Measurements from ENCODE around the gene DHX36. TPM values are rescaled to one million over a fixed set of nuclear protein-coding genes. Genes with fewer than 3 reads are reported as not detected.

The DHX36 gene
- total RNA-seq, 1 donor from 2014 or later = 58.4 TPM

DNA sequence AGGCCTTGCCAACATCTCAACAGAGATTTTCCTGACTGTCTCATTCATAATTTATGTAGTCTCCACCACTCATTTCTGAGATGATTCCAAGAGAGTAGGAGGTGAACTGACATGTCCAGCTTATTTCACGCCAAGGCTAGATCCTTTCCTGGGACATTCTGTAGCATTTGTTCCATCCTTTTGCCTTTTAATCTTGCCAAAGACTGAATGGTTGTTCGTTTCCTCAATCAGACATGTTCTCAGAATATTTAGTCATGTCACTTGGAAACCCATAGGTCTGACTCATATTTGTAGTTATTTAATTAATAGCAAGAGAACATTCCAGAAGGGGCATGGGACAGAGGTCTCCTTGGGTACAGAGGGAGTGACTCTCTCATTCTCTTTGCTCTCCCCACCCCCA is 80.9 kb downstream of the DHX36 start:
- DNase-seq (no peak), ATAC-seq (peak; percentile 45)
- no peaks in the 10 kb centered on the region for H3K9me3 ChIP-seq
- intact Hi-C loops (cut with DNase I) = loop anchor here (10.0 kb wide), 1 partner anchor 149 kb away; no protein-coding TSS in a partner anchor
- H3K4me3 ChIP-seq = no peak overlapping the region
- H3K4me1 ChIP-seq = no peaks in the 10 kb centered on the region
- H3K27ac ChIP-seq = peak overlapping the region; percentile 4
- no peaks in the 10 kb centered on the region for H3K27me3 ChIP-seq
- TF ChIP-seq, protein P1, sequence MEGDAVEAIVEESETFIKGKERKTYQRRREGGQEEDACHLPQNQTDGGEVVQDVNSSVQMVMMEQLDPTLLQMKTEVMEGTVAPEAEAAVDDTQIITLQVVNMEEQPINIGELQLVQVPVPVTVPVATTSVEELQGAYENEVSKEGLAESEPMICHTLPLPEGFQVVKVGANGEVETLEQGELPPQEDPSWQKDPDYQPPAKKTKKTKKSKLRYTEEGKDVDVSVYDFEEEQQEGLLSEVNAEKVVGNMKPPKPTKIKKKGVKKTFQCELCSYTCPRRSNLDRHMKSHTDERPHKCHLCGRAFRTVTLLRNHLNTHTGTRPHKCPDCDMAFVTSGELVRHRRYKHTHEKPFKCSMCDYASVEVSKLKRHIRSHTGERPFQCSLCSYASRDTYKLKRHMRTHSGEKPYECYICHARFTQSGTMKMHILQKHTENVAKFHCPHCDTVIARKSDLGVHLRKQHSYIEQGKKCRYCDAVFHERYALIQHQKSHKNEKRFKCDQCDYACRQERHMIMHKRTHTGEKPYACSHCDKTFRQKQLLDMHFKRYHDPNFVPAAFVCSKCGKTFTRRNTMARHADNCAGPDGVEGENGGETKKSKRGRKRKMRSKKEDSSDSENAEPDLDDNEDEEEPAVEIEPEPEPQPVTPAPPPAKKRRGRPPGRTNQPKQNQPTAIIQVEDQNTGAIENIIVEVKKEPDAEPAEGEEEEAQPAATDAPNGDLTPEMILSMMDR (IDR thresholded peaks at IDR 0.05) = no peak
- H3K36me3 ChIP-seq = no peaks in the 10 kb centered on the region

DNA sequence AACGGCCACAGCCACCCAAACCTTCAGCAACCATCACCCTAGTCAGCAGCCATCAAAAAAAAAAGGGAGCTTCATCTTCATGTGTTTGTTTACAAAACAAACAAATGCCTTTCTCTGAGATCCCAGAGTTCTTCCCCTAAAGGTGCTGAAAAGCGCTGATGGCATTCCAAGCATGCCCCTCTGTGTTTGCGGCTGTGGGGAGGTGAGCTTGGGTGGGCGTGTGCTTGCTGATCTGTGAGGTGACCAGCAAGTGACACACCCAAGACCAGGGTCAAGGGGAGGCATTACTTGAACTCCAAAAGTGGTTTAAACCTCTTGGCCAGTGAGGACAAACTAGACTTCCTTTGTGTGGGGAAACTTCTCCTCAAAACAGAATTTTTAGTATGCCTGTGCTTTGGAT is 81.5 kb downstream of the DHX36 start:
- Histone ChIP-seq H3K27ac (peak overlapping the region; percentile 4), H3K4me1 (no peaks in the 10 kb centered on the region), H3K9me3 (no peaks in the 10 kb centered on the region), H3K36me3 (no peaks in the 10 kb centered on the region), H3K4me3 (no peak overlapping the region), H3K27me3 (no peaks in the 10 kb centered on the region)
- TF ChIP-seq, protein P1 (IDR thresholded peaks at IDR 0.05) = no peak
- ATAC-seq = peak; percentile 35
- intact Hi-C loops (cut with DNase I) = loop anchor here (10.0 kb wide), 1 partner anchor 148 kb away; no protein-coding TSS in a partner anchor
- DNase-seq = no peak

DNA sequence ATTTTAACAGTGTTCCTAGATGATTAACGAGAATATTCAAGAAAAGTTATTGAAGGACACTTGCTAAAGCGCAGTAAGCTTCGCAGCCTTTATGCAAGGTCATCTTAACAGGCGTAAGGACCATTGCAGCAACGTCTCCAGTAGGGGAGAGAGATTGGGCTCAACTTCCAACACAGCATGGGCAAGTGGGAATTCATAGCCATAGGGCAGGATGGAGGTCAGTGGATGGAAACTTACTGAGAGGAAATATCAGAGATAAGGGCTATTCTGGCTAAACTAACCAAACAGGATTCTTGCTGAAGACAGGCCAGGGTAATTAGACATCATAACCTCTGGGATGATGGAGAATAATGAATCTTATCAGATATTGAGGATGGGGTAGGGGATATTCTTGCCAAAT is 82.8 kb downstream of the DHX36 start:
- TF ChIP-seq, protein P1 (IDR thresholded peaks at IDR 0.05) = no peak
- H3K4me3 ChIP-seq = no peak overlapping the region
- H3K27me3 ChIP-seq = no peaks in the 10 kb centered on the region
- no peaks in the 10 kb centered on the region for H3K36me3 ChIP-seq
- intact Hi-C loops (cut with DNase I) = loop anchor here (10.0 kb wide), 1 partner anchor 147 kb away; no protein-coding TSS in a partner anchor
- no peaks in the 10 kb centered on the region for H3K9me3 ChIP-seq
- H3K27ac ChIP-seq = no peak overlapping the region
- no peak for ATAC-seq
- no peaks in the 10 kb centered on the region for H3K4me1 ChIP-seq
- no peak for DNase-seq

DNA sequence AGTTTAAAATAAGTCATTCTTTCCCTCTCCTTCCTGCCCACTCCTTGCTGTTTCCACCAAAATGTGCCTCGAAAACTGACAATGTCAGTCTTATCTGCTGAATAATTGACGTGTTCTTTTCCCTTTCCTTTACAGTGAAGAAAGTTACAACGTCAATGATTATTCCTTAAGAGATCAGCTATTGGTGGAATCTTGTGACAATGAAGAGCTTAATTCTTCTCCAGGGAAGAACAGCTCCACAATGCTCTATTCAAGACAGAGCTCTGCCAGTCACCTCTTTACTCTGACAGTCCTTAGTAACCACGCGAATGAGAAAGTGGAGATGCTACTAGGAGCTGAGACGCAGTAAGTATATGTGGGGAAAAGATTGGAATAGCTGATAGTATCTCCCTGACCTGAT is 84.1 kb downstream of the DHX36 start:
- no peaks in the 10 kb centered on the region for H3K36me3 ChIP-seq
- H3K27ac ChIP-seq = no peak overlapping the region
- H3K27me3 ChIP-seq = no peaks in the 10 kb centered on the region
- no peak overlapping the region for H3K4me3 ChIP-seq
- no peak for ATAC-seq
- H3K4me1 ChIP-seq = peaks cover 5% of the 10 kb centered on the region
- DNase-seq = no peak
- TF ChIP-seq, protein P1 (IDR thresholded peaks at IDR 0.05) = no peak
- intact Hi-C loops (cut with DNase I) = loop anchor here (10.0 kb wide), 1 partner anchor 145 kb away; no protein-coding TSS in a partner anchor
- H3K9me3 ChIP-seq = no peaks in the 10 kb centered on the region

DNA sequence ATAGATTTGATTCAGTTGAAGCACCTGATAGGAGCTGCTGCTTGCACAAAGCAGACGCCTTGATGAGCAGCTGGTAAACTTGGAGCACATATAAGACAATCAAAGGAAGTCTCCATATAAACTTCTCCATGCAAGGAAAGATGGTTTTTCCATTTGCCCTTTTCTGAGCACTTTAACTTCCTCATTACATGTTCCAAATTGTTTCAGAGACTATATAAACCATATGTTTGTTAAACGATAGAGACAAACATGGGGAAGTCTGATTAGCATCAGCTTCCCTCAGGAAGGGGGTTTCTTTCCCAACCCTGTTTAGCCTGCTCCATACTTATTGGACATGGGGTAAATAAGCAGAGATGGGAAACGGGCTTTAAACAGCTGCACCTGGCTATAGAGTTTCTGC is 88.0 kb downstream of the DHX36 start:
- H3K27me3 ChIP-seq = no peaks in the 10 kb centered on the region
- TF ChIP-seq, protein P1 (IDR thresholded peaks at IDR 0.05) = no peak
- H3K4me1 ChIP-seq = peaks cover 5% of the 10 kb centered on the region
- intact Hi-C loops (cut with DNase I) = no loop called here
- ATAC-seq (no peak), DNase-seq (no peak)
- H3K9me3 ChIP-seq = no peaks in the 10 kb centered on the region
- no peak overlapping the region for H3K27ac ChIP-seq
- no peaks in the 10 kb centered on the region for H3K36me3 ChIP-seq
- no peak overlapping the region for H3K4me3 ChIP-seq

DNA sequence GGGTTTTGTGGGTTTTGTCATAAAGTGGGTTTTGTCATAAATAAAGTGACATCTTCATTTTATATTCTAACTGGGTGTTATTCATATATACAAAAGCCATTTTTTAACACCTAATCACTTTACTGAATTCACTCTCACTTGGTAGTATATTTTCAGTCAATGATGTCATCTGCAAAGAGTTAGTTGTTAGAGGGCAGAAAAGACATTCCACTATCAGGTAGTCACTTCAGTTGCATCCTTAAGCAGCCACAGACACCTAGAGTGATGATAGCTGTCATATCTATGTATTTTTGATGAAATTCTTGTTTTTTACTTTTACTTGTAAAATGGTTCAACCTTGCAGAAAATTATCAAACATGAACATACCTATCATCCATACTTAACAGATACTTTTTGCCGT is 89.0 kb downstream of the DHX36 start:
- no peak for ATAC-seq
- Histone ChIP-seq H3K9me3 (no peaks in the 10 kb centered on the region), H3K4me3 (no peak overlapping the region), H3K36me3 (no peaks in the 10 kb centered on the region), H3K27ac (no peak overlapping the region), H3K4me1 (peaks cover 5% of the 10 kb centered on the region), H3K27me3 (no peaks in the 10 kb centered on the region)
- DNase-seq = no peak
- intact Hi-C loops (cut with DNase I) = no loop called here
- TF ChIP-seq, protein P1 (IDR thresholded peaks at IDR 0.05) = no peak

Measured in upper lobe of right lung (tissue), 1 donor.